Panc1 (cell line): ENCODE data around the gene CGN. TPM values are rescaled to one million over a fixed set of nuclear protein-coding genes. Genes with fewer than 3 reads are reported as not detected.

ENCODE experiments used
- ATAC-seq: fragments of 200-7000 bp; cut with Tn5 transposase; 2 replicates; pipeline ENCODE4 v1.9.1; 2020; ENCODE audit warnings: mild to moderate bottlenecking, moderate library complexity
- BruUV-seq: library from RNA; stranded (reverse); fragments of 400-500 nt; replicated peaks from 2 replicates; lab custom pipeline; 2021; lab: Mats Ljungman, UMichigan
- CTCF ChIA-PET: fragments of 300-600 bp; sonication (Branson Sonifier 250); formaldehyde crosslinking; loops from one replicate; lab custom pipeline; 2022; ENCODE audit warnings: antibody characterized with exemption; lab: Charles Lee
- POLR2A ChIA-PET: fragments of 300-600 bp; sonication (Branson Sonifier 250); formaldehyde crosslinking; loops from one replicate; lab custom pipeline; 2022; ENCODE audit warnings: antibody characterized with exemption; lab: Charles Lee
- DNase-seq: peaks from one replicate; pipeline ENCODE4 v3.0.0-alpha.2; 2010; ENCODE audit warnings: low read depth, low spot score
- H3K27ac ChIP-seq: 2 replicates; pipeline ENCODE4 v1.5.1; 2011; ENCODE audit warnings: mild to moderate bottlenecking, low read length, inconsistent platforms
- H3K27me3 ChIP-seq: fragments of 200-500 bp; sonication (Bioruptor generic); 2 replicates; pipeline ENCODE4 v1.6.0; 2014; ENCODE audit warnings: low read length, inconsistent platforms; ENCODE audit not compliant: control insufficient read depth, insufficient read depth
- H3K36me3 ChIP-seq: fragments of 200-500 bp; sonication (Bioruptor generic); 2 replicates; pipeline ENCODE4 v1.5.1; 2014; ENCODE audit warnings: inconsistent platforms, mild to moderate bottlenecking, low read length, moderate library complexity; ENCODE audit not compliant: control insufficient read depth, insufficient read depth
- H3K4me1 ChIP-seq: 2 replicates; pipeline ENCODE4 v1.5.1; 2011; ENCODE audit warnings: inconsistent platforms, mild to moderate bottlenecking, low read length, moderate library complexity; ENCODE audit not compliant: control insufficient read depth, insufficient read depth
- H3K4me3 ChIP-seq, 2 experiments: 2 replicates each; pipeline ENCODE4 v1.5.1; 2011 to 2012; ENCODE audit warnings: low read depth in 2 of 2, low read length in 2 of 2, mild to moderate bottlenecking in 2 of 2, inconsistent platforms in 1 of 2, moderate library complexity in 1 of 2
- H3K9me3 ChIP-seq: fragments of 200-500 bp; sonication (Bioruptor generic); 2 replicates; pipeline ENCODE4 v1.5.1; 2014; ENCODE audit warnings: low read depth, mild to moderate bottlenecking, inconsistent platforms, low read length, moderate library complexity; ENCODE audit not compliant: control insufficient read depth, insufficient read depth
- CTCF ChIP-seq: fragments of 450-650 bp; IDR thresholded peaks from 2 replicates; pipeline ENCODE4 v1.5.1; 2017; ENCODE audit warnings: mild to moderate bottlenecking
- POLR2AphosphoS5 ChIP-seq: IDR thresholded peaks from 2 replicates; pipeline ENCODE4 v1.6.1; 2012; ENCODE audit warnings: mild to moderate bottlenecking, low read depth, low read length, moderate library complexity
- REST ChIP-seq, 2 experiments: IDR thresholded peaks; 2 replicates each; pipeline ENCODE4 v1.6.1; 2011 to 2012; ENCODE audit warnings: low read depth in 2 of 2, control low read depth in 1 of 2, low read length in 1 of 2, mild to moderate bottlenecking in 1 of 2, moderate library complexity in 1 of 2; ENCODE audit not compliant: insufficient read depth in 1 of 2
- SIN3A ChIP-seq: IDR thresholded peaks from 2 replicates; pipeline ENCODE4 v1.6.1; 2012; ENCODE audit warnings: low read depth, mild to moderate bottlenecking, low read length, moderate library complexity, borderline replicate concordance; ENCODE audit not compliant: insufficient read depth
- TCF7L2 ChIP-seq: IDR thresholded peaks from 2 replicates; pipeline ENCODE4 v1.6.1; 2011; ENCODE audit warnings: mild to moderate bottlenecking, low read depth, low read length, inconsistent platforms
- in situ Hi-C: cut with HindIII; loops from 2 replicates; pipeline ENCODE4 v1.10.0; 2016; ENCODE audit warnings: low sequenced_read_pairs, low pct_unique_long_range_greater_than_20kb
- intact Hi-C: fragments of 100-400 bp; cut with micrococcal nuclease; formaldehyde crosslinking; loops from one replicate; pipeline ENCODE4 v1.10.0; 2022; ENCODE audit not compliant: unreplicated experiment
- total RNA-seq: library from RNA; stranded (reverse); gene quantifications from one replicate; pipeline ENCODE4 v1.2.1, GENCODE V29; 2021; ENCODE audit not compliant: unreplicated experiment

The CGN gene
- total RNA-seq, 1 experiment from 2014 or later, result 10.2 TPM

GRCh38 chr1:151541752-151542151 lies 30.6 kb downstream of the CGN start:
- ChIA-PET POLR2A (no interaction called here), CTCF (interaction anchor here (0.6 kb wide), 1 partner anchor 31 kb away, joined by 3 read pairs; no protein-coding TSS in a partner anchor)
- Histone ChIP-seq H3K4me3 (peak overlapping the region; percentile 85 to 98), H3K36me3 (no peaks in the 10 kb centered on the region), H3K9me3 (no peaks in the 10 kb centered on the region), H3K27me3 (no peaks in the 10 kb centered on the region), H3K27ac (peak overlapping the region; percentile 87), H3K4me1 (peaks cover 41% of the 10 kb centered on the region)
- DNase-seq, result no peak
- ATAC-seq, result no peak
- TF ChIP-seq CTCF (no peak), POLR2AphosphoS5 (no peak), TCF7L2 (no peak), SIN3A (no peak), REST (IDR thresholded peaks at IDR 0.05; ENCODE audit: insufficient read depth in 1 of 2, low read depth in 2 of 2, low read length in 1 of 2) (no peak)
- in situ Hi-C loops, result no loop called here
- intact Hi-C loops, result loop anchor here (10.0 kb wide), 1 partner anchor 97 kb away; no protein-coding TSS in a partner anchor
- no TSS peak for BruUV-seq

GRCh38 chr1:151542710-151543129 lies 31.5 kb downstream of the CGN start:
- H3K27ac ChIP-seq, result peak overlapping the region; percentile 87
- no peaks in the 10 kb centered on the region for H3K9me3 ChIP-seq
- peak overlapping the region; percentile 85 to 98 for H3K4me3 ChIP-seq
- DNase-seq, result no peak
- in situ Hi-C loops, result no loop called here
- TF ChIP-seq REST (IDR thresholded peaks at IDR 0.05; ENCODE audit: insufficient read depth in 1 of 2, low read depth in 2 of 2, low read length in 1 of 2), result no peak
- TF ChIP-seq POLR2AphosphoS5, result 0 out of 2 replicates have a peak, but pooled peaks have one; percentile 28
- no peak for ATAC-seq
- H3K4me1 ChIP-seq, result peaks cover 50% of the 10 kb centered on the region
- BruUV-seq, result no TSS peak
- H3K36me3 ChIP-seq, result no peaks in the 10 kb centered on the region
- H3K27me3 ChIP-seq, result no peaks in the 10 kb centered on the region
- ChIA-PET CTCF (no interaction called here), POLR2A (interaction anchor here (0.7 kb wide), 1 partner anchor 98 kb away, joined by 3 read pairs; no protein-coding TSS in a partner anchor)
- intact Hi-C loops, result loop anchor here (10.0 kb wide), 1 partner anchor 98 kb away; no protein-coding TSS in a partner anchor
